Mesenteric fat pad (tissue), 1 donor: Measurements from ENCODE around the gene TSPAN16. TPM values are rescaled to one million over a fixed set of nuclear protein-coding genes. Genes with fewer than 3 reads are reported as not detected.

Experiments
- DNase-seq: peaks from one replicate; pipeline ENCODE4 v3.0.0-alpha.2; 2020; ENCODE audit warnings: low spot score
- total RNA-seq: library from RNA; stranded (reverse); fragmentation: NEBNext Ultra II Directional; extraction: Animal tissue kit (Norgen Biotek cat#: 25700); gene quantifications from one replicate; pipeline ENCODE4 v1.2.1, GENCODE V29; 2021
- donor health status: DM: yes; HTN: yes; CAD: no.

Gene TSPAN16
- total RNA-seq, 1 donor from 2014 or later = not detected

DNA sequence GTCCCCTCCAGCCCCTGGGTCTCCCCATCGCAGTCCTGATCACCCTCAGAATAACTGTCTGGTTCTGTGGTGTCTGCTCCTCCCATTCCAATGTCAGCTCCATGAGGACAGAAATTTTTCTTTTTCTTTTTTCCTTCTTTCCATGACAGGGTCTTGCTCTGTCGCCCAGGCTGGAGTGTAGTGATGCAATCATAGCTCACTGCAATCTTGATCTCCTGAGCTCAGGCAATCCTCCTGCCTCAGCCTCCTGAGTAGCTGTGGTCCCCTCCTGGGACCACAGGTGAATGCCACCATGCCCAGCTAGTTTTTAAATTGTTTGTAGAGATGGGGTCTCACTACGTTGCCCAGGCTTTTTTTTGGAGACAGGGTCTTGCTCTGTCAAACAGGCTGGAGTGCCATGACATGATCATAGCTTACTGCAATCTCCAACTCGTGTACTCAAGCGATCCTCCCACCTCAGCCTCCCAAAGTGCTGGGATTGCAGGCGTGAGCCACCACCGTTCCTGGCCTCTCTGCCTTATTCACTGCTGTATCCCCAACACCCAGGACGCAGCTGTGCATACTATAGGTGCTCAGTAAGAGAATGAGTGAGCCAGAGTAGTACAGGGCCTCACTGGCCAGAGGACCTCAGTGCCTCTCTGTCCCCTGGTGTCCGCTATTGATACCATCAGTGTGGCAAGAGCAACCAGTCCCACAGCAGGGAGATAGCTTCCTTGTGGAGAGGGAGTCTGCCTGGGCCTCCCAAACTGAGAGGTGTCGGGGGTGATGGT is 28.5 kb upstream of the TSPAN16 start:
- DNase-seq = no peak

DNA sequence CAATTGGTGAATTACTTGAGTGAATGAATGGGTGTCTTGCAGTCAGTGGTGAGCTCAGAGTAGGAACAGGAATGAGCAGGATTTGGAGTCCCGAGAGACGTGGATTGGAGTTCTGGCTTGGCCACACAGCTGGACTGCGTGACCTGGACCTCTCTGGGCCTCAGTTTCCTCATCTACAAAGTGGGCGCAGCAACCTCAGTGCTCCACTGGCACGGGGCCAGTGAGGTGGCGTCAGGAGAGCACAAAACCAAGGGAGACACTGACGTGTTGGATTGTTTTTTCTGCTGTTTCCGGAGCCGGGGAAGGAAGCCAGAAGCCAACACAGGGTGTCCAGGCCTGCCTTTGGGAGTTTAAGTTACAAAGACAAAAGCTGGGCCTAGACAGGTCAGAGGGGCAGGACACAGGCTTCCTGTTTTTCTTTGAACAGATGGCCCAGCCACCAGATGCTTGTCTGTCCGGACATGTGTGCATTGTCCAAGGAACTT is 27.1 kb upstream of the TSPAN16 start:
- DNase-seq = no peak

DNA sequence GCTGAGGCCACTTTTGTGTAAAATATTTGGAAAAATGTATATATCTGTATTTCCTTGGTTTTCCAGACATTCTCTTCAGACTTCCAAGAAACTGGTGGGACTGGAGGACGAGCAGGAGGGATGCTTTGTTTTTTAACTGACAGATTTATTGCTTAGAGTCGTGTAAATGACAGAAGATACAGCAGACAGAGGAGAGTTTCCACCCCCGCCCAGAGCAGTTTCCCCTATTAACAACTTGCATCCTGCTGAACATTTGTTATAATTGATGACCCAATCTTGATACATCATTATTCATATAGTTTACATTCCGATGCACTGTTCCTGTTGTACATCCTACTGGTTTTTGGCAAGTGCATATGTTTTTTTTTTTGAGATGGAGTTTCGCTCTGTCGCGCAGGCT is 26.6 kb upstream of the TSPAN16 start:
- no peak for DNase-seq

DNA sequence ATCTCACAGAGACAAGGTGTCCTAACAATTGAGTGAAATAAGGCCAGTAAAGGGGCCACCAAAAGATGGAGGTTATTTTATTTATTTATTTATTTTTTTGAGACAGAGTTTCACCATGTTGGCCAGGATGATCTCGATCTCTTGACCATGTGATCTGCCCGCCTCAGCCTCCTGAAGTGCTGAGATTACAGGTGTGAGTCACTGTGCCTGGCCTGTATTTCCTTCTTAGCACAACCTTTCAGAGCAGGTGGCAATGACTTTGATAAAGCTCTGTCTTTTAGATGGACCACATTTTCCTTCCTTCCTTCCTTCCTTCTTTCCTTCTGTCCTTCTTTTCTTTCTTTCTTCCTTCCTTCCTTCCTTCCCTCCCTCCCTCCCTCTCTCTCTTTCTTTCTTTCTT is 22.7 kb upstream of the TSPAN16 start:
- no peak for DNase-seq

DNA sequence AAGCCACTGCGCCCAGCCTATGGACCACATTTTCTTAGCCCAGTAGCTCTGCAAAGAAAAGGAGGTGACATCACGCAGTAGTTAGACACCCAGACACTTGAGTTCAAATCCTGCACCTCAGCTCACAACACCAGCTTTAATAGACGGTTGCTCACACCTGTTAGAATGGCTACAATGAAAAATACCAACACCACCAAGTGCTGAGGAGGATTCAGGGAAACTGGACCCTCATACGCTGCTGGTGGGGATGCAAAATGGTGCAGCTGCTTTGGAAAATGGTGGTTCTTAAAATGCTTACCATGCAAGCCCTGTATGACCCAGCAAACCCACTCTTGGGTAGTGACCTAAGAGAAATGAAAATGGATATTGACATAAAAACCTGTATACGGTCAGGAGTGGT is 22.0 kb upstream of the TSPAN16 start:
- DNase-seq = no peak

DNA sequence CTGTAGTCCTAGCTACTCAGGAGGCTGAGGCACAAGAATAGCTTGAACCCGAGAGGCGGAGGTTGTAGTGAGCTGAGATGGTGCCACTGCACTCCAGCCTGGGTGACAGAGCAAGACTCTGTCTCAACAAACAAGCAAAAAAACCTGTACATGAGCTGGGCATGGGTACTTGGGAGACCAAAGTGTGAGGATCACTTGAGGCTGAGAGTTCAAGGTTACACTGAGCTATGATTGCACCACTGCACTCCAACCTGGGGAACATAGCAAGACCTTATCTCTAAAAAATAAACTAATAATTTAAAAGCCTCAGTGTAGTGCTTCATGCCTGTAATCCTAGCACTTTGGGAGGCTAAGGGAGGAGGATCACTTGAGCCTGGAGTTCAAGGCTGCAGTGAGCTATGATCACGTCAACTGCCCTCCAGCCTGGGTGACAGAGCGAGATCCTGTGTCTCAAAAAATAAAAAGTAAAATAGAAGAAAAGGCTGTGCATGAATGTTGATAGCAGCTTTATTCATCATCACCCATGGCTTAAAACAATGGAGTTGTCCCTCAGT is 21.4 kb upstream of the TSPAN16 start:
- no peak for DNase-seq

DNA sequence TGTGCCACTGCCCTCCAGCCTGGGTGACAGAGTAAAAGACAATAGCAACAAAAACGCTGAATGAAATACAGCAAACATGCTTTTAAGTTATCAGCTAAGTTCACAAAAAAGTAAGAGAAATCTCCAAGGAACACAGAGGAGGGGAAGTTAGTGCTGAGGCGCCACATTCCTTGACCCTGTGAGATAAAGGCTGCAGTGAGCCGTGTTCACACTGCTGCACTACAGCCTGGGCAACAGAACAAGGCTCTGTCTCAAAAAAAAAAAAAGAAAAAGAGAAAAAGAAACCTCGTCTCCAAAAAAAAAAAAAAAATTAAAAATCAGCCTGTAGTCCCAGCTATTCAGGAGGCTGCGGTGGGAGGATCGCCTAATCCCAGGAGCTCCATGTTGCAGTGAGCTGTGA is 17.3 kb upstream of the TSPAN16 start:
- no peak for DNase-seq

DNA sequence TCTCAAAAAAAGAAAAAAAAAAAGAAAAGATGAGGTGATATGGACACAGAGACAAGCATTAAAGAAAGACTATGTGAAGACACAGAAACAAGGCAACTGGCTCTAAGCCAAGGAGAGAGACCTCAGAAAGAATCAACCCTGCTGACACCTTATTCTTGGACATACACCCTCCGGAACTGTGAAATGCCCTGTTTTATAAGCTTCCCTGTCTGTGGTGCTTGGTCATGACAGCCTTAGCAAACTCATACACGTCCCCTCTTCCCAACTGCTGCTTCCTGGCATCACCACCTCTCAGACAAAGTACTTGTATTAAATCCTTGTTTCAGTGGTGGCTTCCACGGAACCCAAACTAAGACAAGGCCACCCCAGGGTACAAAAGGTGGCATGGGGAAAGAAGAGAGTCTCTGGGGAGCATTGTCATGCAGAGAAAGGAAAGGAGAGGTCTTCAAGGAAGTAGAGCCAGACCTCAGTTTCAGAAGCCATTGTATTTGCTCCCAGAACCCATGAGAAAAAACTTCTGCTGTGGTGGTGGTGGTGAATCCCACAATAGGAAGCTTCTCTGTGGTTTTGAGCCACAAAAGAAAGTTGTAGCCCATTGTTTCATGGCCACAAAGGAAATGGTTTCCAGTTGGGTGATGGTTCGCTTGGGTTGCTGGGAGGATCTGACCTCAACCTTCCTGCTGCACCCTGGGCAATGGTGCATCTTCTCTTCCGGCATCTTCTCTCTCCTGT is 16.3 kb upstream of the TSPAN16 start:
- DNase-seq = no peak

DNA sequence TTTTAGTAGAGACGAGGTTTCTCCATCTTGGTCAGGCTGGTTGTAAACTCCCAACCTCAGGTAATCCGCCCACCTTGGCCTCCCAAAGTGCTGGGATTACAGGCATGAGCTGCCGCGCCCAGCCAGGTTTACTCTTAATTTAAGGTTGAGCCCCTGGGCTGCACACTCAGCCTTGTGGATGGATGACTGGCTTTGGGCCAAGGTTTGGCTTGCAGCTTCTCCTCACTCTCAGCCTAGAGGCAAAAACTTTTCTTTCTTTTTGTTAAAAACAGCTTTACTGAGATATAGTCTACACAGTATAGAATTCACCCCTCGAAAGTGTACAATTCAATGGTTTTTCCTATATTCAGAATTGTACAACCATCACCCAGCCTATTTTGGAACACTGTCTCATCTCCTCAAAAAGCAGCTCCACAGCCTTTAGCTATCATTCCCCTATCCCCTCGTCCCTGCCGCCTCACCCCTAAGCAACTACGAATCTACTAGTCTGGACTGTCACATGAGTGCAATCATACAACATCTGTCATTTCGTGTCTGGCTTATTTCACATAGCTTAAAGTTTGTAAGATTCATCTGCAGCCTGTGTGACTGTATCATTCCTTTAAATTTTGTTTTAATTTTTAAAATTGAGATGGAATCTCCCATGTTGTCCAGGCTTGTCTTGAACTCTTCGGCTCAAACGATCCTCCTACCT is 14.5 kb upstream of the TSPAN16 start:
- no peak for DNase-seq

DNA sequence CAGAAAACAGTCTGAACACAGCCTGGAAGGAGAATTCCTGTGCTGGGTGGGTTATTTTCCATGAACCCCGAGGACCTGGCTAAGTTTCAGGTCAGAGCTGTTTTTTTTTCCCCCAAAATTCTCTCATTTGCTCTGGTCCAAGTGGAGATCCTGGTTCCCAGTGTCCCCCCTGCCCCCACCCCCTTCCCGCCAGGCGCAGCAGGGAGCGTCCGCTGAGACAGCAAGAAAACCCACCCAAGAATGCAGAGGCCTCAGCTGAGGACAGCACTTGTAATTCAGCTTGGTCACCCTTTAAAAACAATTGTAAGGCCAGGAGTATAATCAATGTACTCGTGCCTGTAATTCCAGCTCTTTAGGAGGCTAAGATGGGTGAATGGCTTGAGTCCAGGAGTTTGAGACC is 11.4 kb upstream of the TSPAN16 start:
- DNase-seq = no peak

DNA sequence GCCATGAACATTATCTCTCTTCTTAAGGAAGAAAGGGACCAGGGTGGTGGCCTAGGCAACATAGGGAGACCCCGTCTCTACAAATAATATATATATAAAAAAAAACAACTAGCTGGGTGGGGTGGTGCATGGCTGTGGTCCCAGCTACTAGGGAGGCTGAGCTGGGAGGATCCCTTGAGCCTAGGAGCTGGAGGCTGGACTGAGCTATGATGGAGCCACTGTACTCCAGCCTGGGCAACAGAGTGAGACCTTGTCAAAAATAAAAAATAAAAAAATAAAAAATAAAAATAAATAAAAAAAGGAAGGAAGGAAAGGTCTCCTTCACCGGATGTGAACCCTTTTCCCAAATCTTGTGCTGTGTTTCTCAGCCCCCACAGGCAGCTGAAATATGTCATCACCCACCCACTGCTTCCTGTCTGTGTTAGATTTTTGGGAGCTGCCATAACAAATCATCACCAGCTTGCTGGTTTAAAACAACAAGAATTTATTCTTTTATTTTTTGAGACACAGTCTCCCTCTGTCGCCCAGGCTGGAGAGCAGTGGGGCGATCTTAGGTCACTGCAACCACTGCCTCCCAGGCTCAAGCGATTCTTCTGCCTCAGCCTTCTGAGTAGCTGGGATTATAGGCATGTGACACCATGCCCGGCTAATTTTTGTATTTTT is 9.5 kb upstream of the TSPAN16 start:
- DNase-seq = no peak

DNA sequence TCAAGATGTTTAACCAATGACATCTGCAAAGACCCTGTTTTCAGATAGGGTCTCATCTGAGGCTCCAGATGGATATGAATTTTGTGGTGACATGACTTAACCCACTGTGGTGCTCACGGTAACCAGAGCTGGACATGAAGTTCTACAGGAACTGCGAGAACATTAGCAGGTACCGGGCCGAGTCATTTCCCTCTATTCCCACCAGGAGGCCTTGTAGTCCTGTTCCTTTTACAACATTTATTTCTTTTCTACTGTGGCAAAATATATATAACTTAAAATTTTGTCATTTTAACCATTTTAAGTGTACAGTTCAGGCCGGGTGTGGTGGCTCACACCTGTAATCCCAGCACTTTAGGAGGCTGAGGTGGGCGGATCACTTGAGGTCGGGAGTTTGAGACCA is 7.6 kb upstream of the TSPAN16 start:
- DNase-seq = no peak

DNA sequence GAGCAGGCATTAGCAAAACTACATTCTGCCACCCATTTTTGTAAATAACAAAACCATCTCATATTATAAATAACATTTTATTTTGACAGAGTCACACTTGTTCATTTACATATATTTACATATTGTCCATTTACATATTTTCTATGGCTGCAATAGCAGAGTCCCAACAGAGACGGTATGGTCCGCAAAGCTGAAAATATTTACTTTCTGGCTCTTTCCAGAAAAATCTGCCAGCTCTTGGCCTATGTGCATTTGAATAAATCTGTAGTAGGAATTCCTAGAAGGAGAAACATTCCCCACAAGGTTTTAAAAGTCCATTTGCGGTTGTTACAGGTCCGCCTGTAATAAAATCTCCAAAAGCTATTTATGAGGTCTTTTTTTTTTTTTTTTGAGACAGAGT is 5.7 kb upstream of the TSPAN16 start:
- DNase-seq = no peak

DNA sequence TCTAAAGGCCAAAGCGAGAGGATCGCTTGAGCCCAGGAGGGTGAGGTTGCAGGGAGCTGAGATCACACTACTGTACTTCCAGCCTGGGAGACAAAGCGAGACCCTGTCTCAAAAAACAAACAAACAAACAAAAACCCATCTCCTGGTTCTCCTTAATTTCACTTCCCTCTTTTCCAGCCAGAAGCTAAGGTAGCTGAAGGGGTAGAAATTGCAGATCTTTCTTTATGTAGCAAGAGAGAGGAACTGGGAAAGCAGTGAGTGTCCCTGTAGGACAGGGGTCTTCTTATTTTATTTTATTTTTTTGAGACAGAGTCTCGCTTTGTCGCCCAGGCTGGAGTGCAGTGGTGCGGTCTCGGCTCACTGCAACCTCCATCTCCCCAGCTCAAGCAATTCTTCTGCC is 4.5 kb upstream of the TSPAN16 start:
- DNase-seq = no peak

DNA sequence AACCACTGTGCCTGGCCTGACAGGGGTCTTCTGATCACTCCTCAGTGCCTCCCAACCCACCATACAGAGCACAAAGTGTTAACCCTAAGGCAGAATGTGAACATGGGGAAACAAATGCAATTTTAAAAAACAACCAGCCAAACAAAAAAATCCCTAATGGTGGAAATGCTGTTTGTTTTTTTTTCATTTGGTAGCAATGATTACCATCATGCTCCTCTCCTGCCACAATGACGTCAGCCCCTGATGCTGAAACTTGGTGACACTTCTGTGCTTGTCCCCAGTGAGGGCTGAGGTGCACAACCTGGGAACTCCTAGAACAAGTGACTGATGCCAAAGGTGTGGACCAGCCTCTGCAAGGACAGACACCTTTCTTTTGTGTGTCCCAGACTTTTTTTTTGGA is 4.0 kb upstream of the TSPAN16 start:
- no peak for DNase-seq

DNA sequence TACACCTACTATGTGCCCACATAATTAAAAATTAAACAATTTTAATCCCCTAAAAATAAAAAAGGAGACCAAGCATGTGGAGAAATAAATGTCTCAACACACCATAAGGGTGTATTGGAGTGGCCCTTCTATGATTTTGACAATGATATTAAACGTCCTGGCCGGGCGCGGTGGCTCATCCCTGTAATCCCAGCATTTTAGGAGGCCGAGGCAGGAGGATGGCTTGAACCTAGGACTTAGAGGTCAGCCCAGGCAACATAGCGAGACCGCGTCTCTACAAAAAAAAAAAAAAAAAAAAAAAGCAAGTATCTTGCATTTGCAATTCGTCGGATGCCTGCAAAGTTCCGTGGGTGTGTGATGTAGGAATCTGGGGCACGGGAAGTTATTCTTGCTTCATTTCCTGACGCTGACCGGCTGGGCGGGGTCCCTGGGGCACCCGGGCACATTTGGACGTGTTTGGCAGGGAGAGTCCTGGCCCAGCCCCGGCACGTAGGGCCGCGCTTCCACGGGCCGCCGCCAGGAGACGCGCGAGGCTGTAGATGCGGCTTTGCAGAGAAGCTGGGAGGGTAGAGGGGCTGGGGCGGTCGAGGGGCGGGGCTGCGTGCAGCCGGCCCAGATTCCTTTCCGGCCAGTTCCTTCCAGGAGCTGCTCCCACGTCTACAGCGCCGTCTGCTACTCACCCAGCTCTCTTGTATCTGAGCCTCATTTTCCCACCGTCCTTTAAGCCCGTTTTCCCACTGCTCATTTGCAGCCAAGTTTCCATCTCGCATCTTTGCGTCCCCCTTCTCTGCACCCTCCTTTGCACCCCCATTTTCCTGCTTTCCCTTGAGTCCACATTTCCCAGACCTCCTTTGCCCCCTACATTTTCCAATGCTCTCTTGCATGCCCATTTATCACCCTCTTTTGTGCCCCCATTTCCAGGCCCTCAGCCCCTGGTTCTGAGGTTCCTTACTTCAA is 2.2 kb upstream of the TSPAN16 start:
- peak; percentile 98 for DNase-seq

DNA sequence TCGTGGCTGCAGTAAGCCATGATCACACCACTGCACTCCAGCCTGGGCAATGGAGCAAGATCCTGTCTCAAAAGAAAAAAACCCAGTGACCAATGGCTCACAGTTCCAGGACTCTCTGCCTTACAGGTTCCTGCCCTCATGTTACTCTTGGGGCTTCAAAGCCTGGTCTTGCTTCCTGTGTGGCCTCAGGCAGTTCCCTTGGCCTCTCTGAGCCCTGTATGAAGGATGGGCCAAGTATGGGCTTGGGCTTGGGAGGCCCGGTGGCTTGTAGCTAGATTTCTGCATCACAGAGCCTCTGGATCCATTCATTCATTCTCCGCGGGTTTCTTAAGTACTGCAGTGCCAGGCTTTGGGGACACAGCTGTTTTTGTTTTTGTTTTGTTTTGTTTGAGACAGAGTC is 780 bp upstream of the TSPAN16 start:
- DNase-seq = no peak

DNA sequence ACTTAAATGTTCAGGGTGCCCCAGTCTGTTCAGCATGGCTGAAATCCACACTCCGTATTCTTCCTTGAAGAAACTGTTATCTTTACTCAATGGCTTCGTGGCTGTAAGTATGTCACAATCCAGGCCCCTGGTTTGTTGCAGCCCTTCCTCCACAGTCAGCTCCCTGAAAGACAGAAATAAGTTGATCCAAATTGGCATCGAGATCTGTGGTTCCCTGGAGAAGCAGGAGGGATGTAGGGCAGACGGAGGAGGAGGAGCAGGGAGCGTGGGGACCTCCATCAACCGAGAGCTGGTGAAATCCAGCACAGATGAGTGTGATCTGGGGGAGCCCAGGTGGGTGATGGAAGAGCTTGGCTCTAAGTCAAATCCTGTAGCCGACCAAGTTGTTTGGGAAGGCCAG is 304 bp downstream of the TSPAN16 start:
- DNase-seq = no peak

DNA sequence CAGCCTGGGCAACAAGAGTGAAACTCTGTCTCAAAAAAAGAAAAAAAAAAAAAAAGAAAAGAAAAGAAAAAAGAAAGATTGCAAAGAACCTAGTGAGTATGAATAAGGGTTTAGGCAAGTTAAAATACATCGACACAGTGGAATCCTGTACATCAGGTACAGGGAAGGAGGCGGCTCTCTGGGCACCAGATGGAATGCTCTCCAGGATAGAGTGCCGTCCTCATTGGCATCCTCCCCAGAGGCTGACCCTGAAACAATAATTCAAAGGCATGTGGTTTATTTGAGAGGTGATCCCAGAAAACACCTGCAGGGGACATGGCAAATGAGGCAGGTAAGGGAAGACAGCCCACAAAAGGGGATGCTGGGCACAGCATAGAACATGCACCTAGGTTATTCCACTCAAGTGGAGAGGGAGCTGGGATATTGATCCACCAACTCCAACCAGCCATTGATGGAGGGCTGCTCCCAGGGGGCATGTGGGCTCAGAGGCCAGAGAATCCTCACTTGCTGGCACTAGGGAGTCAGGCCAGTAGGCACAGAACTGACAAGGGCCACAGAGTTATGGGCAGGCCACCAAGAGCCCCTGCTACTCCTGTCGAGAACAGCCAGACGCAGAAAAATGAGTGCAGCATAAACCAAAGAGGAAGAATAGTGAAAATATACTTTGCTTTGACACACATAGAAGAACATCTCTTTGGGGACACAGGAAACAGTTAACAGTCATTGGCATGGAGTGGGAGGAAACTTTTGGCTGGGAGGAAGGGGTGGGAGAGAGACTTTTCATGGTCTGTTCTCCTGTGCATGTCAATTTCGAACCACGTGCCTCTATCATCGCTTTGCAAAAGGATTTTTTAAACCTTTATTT is 4.2 kb downstream of the TSPAN16 start:
- DNase-seq = no peak
